ENCODE data around the gene TESK1.
A peak's percentile ranks its signal among the peaks of the same experiment; 100 is the strongest.
"Not testable (repeated sequence)": the region's sequence is repeated elsewhere in the genome, so short reads cannot be mapped to it uniquely, and the experiment has no call there.

TESK1 gene

DNA sequence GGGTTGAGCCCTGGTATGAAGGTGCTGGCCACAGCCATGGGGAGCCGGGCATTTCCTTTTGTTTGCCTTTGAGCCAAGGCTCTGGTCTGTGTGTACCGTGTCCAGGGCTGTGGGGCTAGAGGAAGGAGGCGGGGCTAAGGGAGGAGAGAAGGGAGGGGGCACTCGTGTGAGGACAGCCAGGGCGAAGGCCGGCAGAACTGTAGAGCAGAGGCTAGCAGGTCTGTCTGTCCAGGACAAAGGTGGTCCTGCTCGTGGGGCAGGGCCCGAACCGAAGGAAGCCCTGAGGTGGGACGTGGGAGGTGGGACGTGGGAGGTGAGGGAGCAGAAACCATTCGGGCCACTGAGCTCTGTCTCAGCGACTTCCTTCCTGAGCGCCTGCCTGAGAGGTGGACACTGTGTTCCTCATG, 41.3 kb upstream of the TESK1 start:
- H3K27me3 ChIP-seq (ENCODE audit: control insufficient read depth, insufficient read depth, low read length), result no peaks in the 10 kb centered on the region

GRCh38 chr9:35564658-35565061, 40.4 kb upstream of the TESK1 start:
- no peaks in the 10 kb centered on the region for H3K9me3 ChIP-seq (ENCODE audit: control insufficient read depth, insufficient read depth, low read length)
- H3K27me3 ChIP-seq (ENCODE audit: control insufficient read depth, insufficient read depth, low read length), result no peaks in the 10 kb centered on the region
- H3K4me1 ChIP-seq (ENCODE audit: control insufficient read depth, insufficient read depth, low read length), result no peaks in the 10 kb centered on the region
- H3K9ac ChIP-seq (ENCODE audit: low read depth, low read length), result no peak overlapping the region
- no peak overlapping the region for H3K4me3 ChIP-seq (ENCODE audit: low read depth, low read length)
- H3K36me3 ChIP-seq (ENCODE audit: control insufficient read depth, insufficient read depth, low read length), result no peaks in the 10 kb centered on the region
- H3K27ac ChIP-seq (ENCODE audit: low read depth, low read length), result no peak overlapping the region

More for the DNA sequence above, 41.3 kb upstream of the TESK1 start:
- no peaks in the 10 kb centered on the region for H3K4me1 ChIP-seq (ENCODE audit: control insufficient read depth, insufficient read depth, low read length)
- peaks cover 4% of the 10 kb centered on the region; the same call in 1 of the 2 replicates for H3K36me3 ChIP-seq (ENCODE audit: control insufficient read depth, insufficient read depth, low read length)
- no peak overlapping the region for H3K4me3 ChIP-seq (ENCODE audit: low read depth, low read length)
- H3K9me3 ChIP-seq (ENCODE audit: control insufficient read depth, insufficient read depth, low read length), result no peaks in the 10 kb centered on the region
- H3K9ac ChIP-seq (ENCODE audit: low read depth, low read length), result no peak overlapping the region
- no peak overlapping the region for H3K27ac ChIP-seq (ENCODE audit: low read depth, low read length)

GRCh38 chr9:35566417-35566816, 38.6 kb upstream of the TESK1 start:
- Histone ChIP-seq H3K9ac (ENCODE audit: low read depth, low read length) (no peak overlapping the region), H3K27ac (ENCODE audit: low read depth, low read length) (no peak overlapping the region), H3K4me3 (ENCODE audit: low read depth, low read length) (no peak overlapping the region), H3K36me3 (ENCODE audit: control insufficient read depth, insufficient read depth, low read length) (no peaks in the 10 kb centered on the region), H3K9me3 (ENCODE audit: control insufficient read depth, insufficient read depth, low read length) (no peaks in the 10 kb centered on the region), H3K4me1 (ENCODE audit: control insufficient read depth, insufficient read depth, low read length) (no peaks in the 10 kb centered on the region), H3K27me3 (ENCODE audit: control insufficient read depth, insufficient read depth, low read length) (no peaks in the 10 kb centered on the region)

DNA sequence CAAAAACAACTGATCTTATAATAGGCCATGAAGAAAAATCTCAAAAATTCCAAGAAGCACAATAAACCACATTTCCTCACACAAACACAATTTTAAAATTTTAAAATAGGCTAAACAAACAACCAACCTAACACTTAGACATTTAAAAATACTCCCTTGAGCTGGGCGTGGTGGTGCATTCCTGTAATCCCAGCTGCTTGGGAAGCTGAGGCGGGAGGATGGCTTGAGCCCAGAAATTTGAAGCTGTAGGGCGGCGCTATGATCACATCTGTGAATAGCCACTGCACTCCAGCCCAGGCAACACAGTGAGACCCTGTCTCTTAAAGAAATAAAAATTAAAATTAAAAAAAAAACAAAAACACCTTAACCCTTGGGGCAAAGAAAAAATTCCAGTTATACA, 36.9 kb upstream of the TESK1 start:
- H3K36me3 ChIP-seq (ENCODE audit: control insufficient read depth, insufficient read depth, low read length), result no peaks in the 10 kb centered on the region
- H3K27me3 ChIP-seq (ENCODE audit: control insufficient read depth, insufficient read depth, low read length), result no peaks in the 10 kb centered on the region
- H3K27ac ChIP-seq (ENCODE audit: low read depth, low read length), result no peak overlapping the region
- no peaks in the 10 kb centered on the region for H3K9me3 ChIP-seq (ENCODE audit: control insufficient read depth, insufficient read depth, low read length)
- no peak overlapping the region for H3K9ac ChIP-seq (ENCODE audit: low read depth, low read length)
- H3K4me3 ChIP-seq (ENCODE audit: low read depth, low read length), result no peak overlapping the region
- no peaks in the 10 kb centered on the region for H3K4me1 ChIP-seq (ENCODE audit: control insufficient read depth, insufficient read depth, low read length)

- Histone ChIP-seq H3K27ac (ENCODE audit: low read depth, low read length) (no peak overlapping the region), H3K4me1 (ENCODE audit: control insufficient read depth, insufficient read depth, low read length) (no peaks in the 10 kb centered on the region), H3K9ac (ENCODE audit: low read depth, low read length) (no peak overlapping the region), H3K9me3 (ENCODE audit: control insufficient read depth, insufficient read depth, low read length) (no peaks in the 10 kb centered on the region), H3K4me3 (ENCODE audit: low read depth, low read length) (no peak overlapping the region), H3K27me3 (ENCODE audit: control insufficient read depth, insufficient read depth, low read length) (no peaks in the 10 kb centered on the region), H3K36me3 (ENCODE audit: control insufficient read depth, insufficient read depth, low read length) (no peaks in the 10 kb centered on the region)
Observed at GRCh38 chr9:35569206-35569605, 35.9 kb upstream of the TESK1 start.

GRCh38 chr9:35570709-35571504, 34.2 kb upstream of the TESK1 start:
- no peaks in the 10 kb centered on the region for H3K27me3 ChIP-seq (ENCODE audit: control insufficient read depth, insufficient read depth, low read length)
- no peaks in the 10 kb centered on the region for H3K4me1 ChIP-seq (ENCODE audit: control insufficient read depth, insufficient read depth, low read length)
- H3K9ac ChIP-seq (ENCODE audit: low read depth, low read length), result no peak overlapping the region
- H3K36me3 ChIP-seq (ENCODE audit: control insufficient read depth, insufficient read depth, low read length), result no peaks in the 10 kb centered on the region
- no peak overlapping the region for H3K4me3 ChIP-seq (ENCODE audit: low read depth, low read length)
- H3K9me3 ChIP-seq (ENCODE audit: control insufficient read depth, insufficient read depth, low read length), result no peaks in the 10 kb centered on the region
- H3K27ac ChIP-seq (ENCODE audit: low read depth, low read length), result no peak overlapping the region

DNA sequence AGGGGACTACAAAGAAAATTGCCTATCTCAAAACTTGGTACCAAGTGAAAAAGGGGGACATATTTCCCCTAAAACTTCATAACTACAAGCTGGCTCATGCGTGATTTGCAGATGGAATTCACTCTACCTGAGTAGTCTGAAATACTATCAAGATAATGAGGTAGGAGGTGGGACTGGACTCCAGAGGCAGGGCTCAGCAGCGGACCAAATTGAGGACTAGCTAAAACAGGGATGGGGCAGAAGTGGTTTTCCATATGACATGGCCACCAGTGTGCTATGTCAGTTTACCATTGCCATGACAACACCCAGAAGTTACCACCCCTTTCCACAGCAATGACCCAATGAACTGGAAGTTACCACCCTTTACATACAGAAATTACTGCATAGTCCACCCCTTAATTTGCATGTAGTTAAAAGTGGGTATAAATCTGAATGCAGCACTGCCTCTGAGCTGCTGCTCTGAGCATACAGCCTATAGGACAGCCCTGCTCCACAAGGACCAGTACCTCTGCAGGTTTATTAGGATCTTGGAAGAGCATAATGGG, 30.4 kb upstream of the TESK1 start:
- Histone ChIP-seq H3K27ac (ENCODE audit: low read depth, low read length) (no peak overlapping the region), H3K9ac (ENCODE audit: low read depth, low read length) (no peak overlapping the region), H3K9me3 (ENCODE audit: control insufficient read depth, insufficient read depth, low read length) (no peaks in the 10 kb centered on the region), H3K36me3 (ENCODE audit: control insufficient read depth, insufficient read depth, low read length) (no peaks in the 10 kb centered on the region), H3K4me1 (ENCODE audit: control insufficient read depth, insufficient read depth, low read length) (no peaks in the 10 kb centered on the region), H3K4me3 (ENCODE audit: low read depth, low read length) (no peak overlapping the region), H3K27me3 (ENCODE audit: control insufficient read depth, insufficient read depth, low read length) (no peaks in the 10 kb centered on the region)

GRCh38 chr9:35575478-35575877, 29.6 kb upstream of the TESK1 start:
- Histone ChIP-seq H3K36me3 (ENCODE audit: control insufficient read depth, insufficient read depth, low read length) (no peaks in the 10 kb centered on the region), H3K4me1 (ENCODE audit: control insufficient read depth, insufficient read depth, low read length) (no peaks in the 10 kb centered on the region), H3K9me3 (ENCODE audit: control insufficient read depth, insufficient read depth, low read length) (0 out of 2 replicates have a peak, but pooled peaks cover 5% of the 10 kb centered on the region), H3K27me3 (ENCODE audit: control insufficient read depth, insufficient read depth, low read length) (no peaks in the 10 kb centered on the region), H3K4me3 (ENCODE audit: low read depth, low read length) (no peak overlapping the region), H3K9ac (ENCODE audit: low read depth, low read length) (no peak overlapping the region), H3K27ac (ENCODE audit: low read depth, low read length) (no peak overlapping the region)

GRCh38 chr9:35577486-35577885, 27.6 kb upstream of the TESK1 start:
- no peaks in the 10 kb centered on the region for H3K36me3 ChIP-seq (ENCODE audit: control insufficient read depth, insufficient read depth, low read length)
- H3K27me3 ChIP-seq (ENCODE audit: control insufficient read depth, insufficient read depth, low read length), result no peaks in the 10 kb centered on the region
- no peak overlapping the region for H3K4me3 ChIP-seq (ENCODE audit: low read depth, low read length)
- no peaks in the 10 kb centered on the region for H3K4me1 ChIP-seq (ENCODE audit: control insufficient read depth, insufficient read depth, low read length)
- H3K9ac ChIP-seq (ENCODE audit: low read depth, low read length), result no peak overlapping the region
- H3K27ac ChIP-seq (ENCODE audit: low read depth, low read length), result no peak overlapping the region
- peaks cover 20% of the 10 kb centered on the region for H3K9me3 ChIP-seq (ENCODE audit: control insufficient read depth, insufficient read depth, low read length)

DNA sequence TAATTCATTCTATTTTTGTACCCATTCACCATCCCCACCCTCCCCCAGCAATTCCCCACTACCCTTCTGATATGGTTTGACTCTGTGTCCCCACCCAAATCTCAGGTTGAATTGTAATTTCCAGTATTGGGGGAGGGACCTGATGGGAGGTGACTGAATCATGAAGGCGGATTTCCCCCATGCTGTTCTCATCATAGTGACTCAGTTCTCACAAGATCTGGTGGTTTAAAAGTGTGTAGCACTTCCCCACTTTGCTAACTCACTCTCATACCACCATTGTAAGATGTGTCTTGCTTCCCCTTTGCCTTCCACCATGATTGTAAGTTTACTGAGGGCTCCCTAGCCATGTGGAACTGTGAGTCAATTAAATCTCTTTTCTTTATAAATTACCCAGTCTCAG, 25.9 kb upstream of the TESK1 start:
- H3K9ac ChIP-seq (ENCODE audit: low read depth, low read length), result no peak overlapping the region
- no peaks in the 10 kb centered on the region for H3K27me3 ChIP-seq (ENCODE audit: control insufficient read depth, insufficient read depth, low read length)
- no peaks in the 10 kb centered on the region for H3K4me1 ChIP-seq (ENCODE audit: control insufficient read depth, insufficient read depth, low read length)
- no peak overlapping the region for H3K4me3 ChIP-seq (ENCODE audit: low read depth, low read length)
- no peaks in the 10 kb centered on the region for H3K36me3 ChIP-seq (ENCODE audit: control insufficient read depth, insufficient read depth, low read length)
- no peak overlapping the region for H3K27ac ChIP-seq (ENCODE audit: low read depth, low read length)
- peaks cover 20% of the 10 kb centered on the region for H3K9me3 ChIP-seq (ENCODE audit: control insufficient read depth, insufficient read depth, low read length)

DNA sequence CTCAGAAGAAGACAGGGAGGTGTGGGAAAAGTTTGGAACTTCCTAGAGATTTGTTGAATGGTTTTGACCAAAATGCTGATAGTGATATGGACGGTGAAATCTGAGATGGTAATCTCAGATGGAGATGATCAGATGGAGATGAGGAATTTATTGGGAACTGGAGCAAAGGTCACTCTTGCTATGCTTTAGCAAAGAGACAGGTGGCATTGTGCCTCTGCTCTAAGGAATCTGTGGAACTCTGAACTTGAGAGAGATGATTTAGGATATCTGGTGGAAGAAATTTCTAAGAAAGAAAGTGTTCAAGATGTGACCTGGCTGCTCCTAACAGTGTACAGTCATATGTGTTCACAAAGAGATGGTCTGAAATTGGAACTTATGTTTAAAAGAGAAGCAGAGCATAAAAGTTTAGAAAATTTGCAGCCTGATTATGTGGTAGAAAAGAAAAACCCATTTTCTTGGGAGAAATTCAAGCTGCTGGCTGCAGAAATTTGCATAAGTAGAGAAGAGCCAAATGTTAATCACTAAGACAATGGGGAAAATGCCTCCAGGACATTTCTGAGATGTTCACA, 25.3 kb upstream of the TESK1 start:
- Histone ChIP-seq H3K27ac (ENCODE audit: low read depth, low read length) (peak overlapping the region; percentile 42), H3K9me3 (ENCODE audit: control insufficient read depth, insufficient read depth, low read length) (peaks cover 20% of the 10 kb centered on the region)
- not testable (repeated sequence) for H3K9ac ChIP-seq (ENCODE audit: low read depth, low read length); H3K4me1 ChIP-seq (ENCODE audit: control insufficient read depth, insufficient read depth, low read length); H3K27me3 ChIP-seq (ENCODE audit: control insufficient read depth, insufficient read depth, low read length); H3K4me3 ChIP-seq (ENCODE audit: low read depth, low read length); H3K36me3 ChIP-seq (ENCODE audit: control insufficient read depth, insufficient read depth, low read length)

Measured in HUES48 (cell line).